ENCODE measurements around the gene PDK2.

PDK2 gene

GRCh38 chr17:50062293-50063243, 32.6 kb upstream of the PDK2 start:
- H3K36me3 ChIP-seq (ENCODE audit: control insufficient read depth in 4 of 4, insufficient read depth in 4 of 4, low read length in 3 of 4): no peaks in the 10 kb centered on the region
- no peak for DNase-seq
- H3K4me1 ChIP-seq (ENCODE audit: control extremely low read depth in 1 of 4, control insufficient read depth in 4 of 4, insufficient read depth in 4 of 4, low read length in 3 of 4): peaks cover 0 to 20% (median 6%) of the 10 kb centered on the region in 4 experiments
- POLR2A ChIA-PET: no interaction called here
- 98% methylated on average over 10 of the region's 10 CpGs for WGBS (ENCODE audit: insufficient coverage)
- no peak overlapping the region for H3K27ac ChIP-seq (ENCODE audit: insufficient read depth in 1 of 2, low read depth in 1 of 2, low read length in 2 of 2, poor library complexity in 1 of 2, severe bottlenecking in 2 of 2)
- peaks cover 0 to 10% (median 7%) of the 10 kb centered on the region in 5 experiments for H3K27me3 ChIP-seq (replicated peaks in 2 of 5; ENCODE audit: control insufficient read depth in 4 of 5, insufficient read depth in 5 of 5, low read length in 4 of 5)
- H3K9me3 ChIP-seq (ENCODE audit: control extremely low read depth in 1 of 5, control insufficient read depth in 4 of 5, insufficient read depth in 2 of 5, low read depth in 1 of 5, low read length in 4 of 5): no peaks in the 10 kb centered on the region
- H3K4me3 ChIP-seq (ENCODE audit: control insufficient read depth in 1 of 7, extremely low read depth in 1 of 7, insufficient read depth in 4 of 7, low read depth in 2 of 7, low read length in 6 of 7): no peak overlapping the region
- CTCF ChIA-PET: interaction anchor here (1.0 to 1.2 kb wide), 2 partner anchors 24 to 194 kb away, joined by 3 read pairs; no protein-coding TSS in a partner anchor

GRCh38 chr17:50063561-50064252, 31.4 kb upstream of the PDK2 start:
- Histone ChIP-seq H3K9me3 (ENCODE audit: control extremely low read depth in 1 of 5, control insufficient read depth in 4 of 5, insufficient read depth in 2 of 5, low read depth in 1 of 5, low read length in 4 of 5) (no peaks in the 10 kb centered on the region), H3K27ac (ENCODE audit: insufficient read depth in 1 of 2, low read depth in 1 of 2, low read length in 2 of 2, poor library complexity in 1 of 2, severe bottlenecking in 2 of 2) (no peak overlapping the region), H3K4me3 (ENCODE audit: control insufficient read depth in 1 of 7, extremely low read depth in 1 of 7, insufficient read depth in 4 of 7, low read depth in 2 of 7, low read length in 6 of 7) (no peak overlapping the region), H3K4me1 (ENCODE audit: control extremely low read depth in 1 of 4, control insufficient read depth in 4 of 4, insufficient read depth in 4 of 4, low read length in 3 of 4) (peaks cover 0 to 19% (median 6%) of the 10 kb centered on the region in 4 experiments), H3K27me3 (replicated peaks in 2 of 5; ENCODE audit: control insufficient read depth in 4 of 5, insufficient read depth in 5 of 5, low read length in 4 of 5) (peaks cover 0 to 4% (median 0%) of the 10 kb centered on the region in 5 experiments), H3K36me3 (ENCODE audit: control insufficient read depth in 4 of 4, insufficient read depth in 4 of 4, low read length in 3 of 4) (no peaks in the 10 kb centered on the region)
- DNase-seq: no peak
- CTCF ChIA-PET: interaction anchor here (0.9 to 1.4 kb wide), 3 partner anchors 10 to 30 kb away, joined by 3 to 4 read pairs (median 3); no protein-coding TSS in a partner anchor
- POLR2A ChIA-PET: no interaction called here
- WGBS (ENCODE audit: insufficient coverage): 100% methylated on average over 6 of the region's 8 CpGs

- CTCF ChIA-PET: interaction anchor here (0.9 to 1.4 kb wide), 3 partner anchors 9 to 30 kb away, joined by 3 to 4 read pairs (median 3); no protein-coding TSS in a partner anchor
- H3K4me1 ChIP-seq (ENCODE audit: control extremely low read depth in 1 of 4, control insufficient read depth in 4 of 4, insufficient read depth in 4 of 4, low read length in 3 of 4): peaks cover 0 to 19% (median 6%) of the 10 kb centered on the region in 4 experiments
Measured at GRCh38 chr17:50064253-50065001, 30.7 kb upstream of the PDK2 start.

GRCh38 chr17:50065056-50065455, 30.1 kb upstream of the PDK2 start:
- ChIA-PET POLR2A (no interaction called here), CTCF (interaction anchor here (1.4 kb wide), 1 partner anchor 29 kb away, joined by 4 read pairs; no protein-coding TSS in a partner anchor)
- peaks cover 0 to 14% (median 6%) of the 10 kb centered on the region in 4 experiments for H3K4me1 ChIP-seq (ENCODE audit: control extremely low read depth in 1 of 4, control insufficient read depth in 4 of 4, insufficient read depth in 4 of 4, low read length in 3 of 4)
- H3K9me3 ChIP-seq (ENCODE audit: control extremely low read depth in 1 of 5, control insufficient read depth in 4 of 5, insufficient read depth in 2 of 5, low read depth in 1 of 5, low read length in 4 of 5): no peaks in the 10 kb centered on the region
- no peak overlapping the region for H3K4me3 ChIP-seq (ENCODE audit: control insufficient read depth in 1 of 7, extremely low read depth in 1 of 7, insufficient read depth in 4 of 7, low read depth in 2 of 7, low read length in 6 of 7)
- H3K27ac ChIP-seq (ENCODE audit: insufficient read depth in 1 of 2, low read depth in 1 of 2, low read length in 2 of 2, poor library complexity in 1 of 2, severe bottlenecking in 2 of 2): no peak overlapping the region
- no peaks in the 10 kb centered on the region for H3K36me3 ChIP-seq (ENCODE audit: control insufficient read depth in 4 of 4, insufficient read depth in 4 of 4, low read length in 3 of 4)
- WGBS (ENCODE audit: insufficient coverage): 100% methylated on average over 2 of the region's 3 CpGs
- DNase-seq: no peak
- H3K27me3 ChIP-seq (replicated peaks in 2 of 5; ENCODE audit: control insufficient read depth in 4 of 5, insufficient read depth in 5 of 5, low read length in 4 of 5): no peaks in the 10 kb centered on the region

More at GRCh38 chr17:50064253-50065001, 30.7 kb upstream of the PDK2 start:
- POLR2A ChIA-PET: no interaction called here
- Histone ChIP-seq H3K27ac (ENCODE audit: insufficient read depth in 1 of 2, low read depth in 1 of 2, low read length in 2 of 2, poor library complexity in 1 of 2, severe bottlenecking in 2 of 2) (no peak overlapping the region), H3K36me3 (ENCODE audit: control insufficient read depth in 4 of 4, insufficient read depth in 4 of 4, low read length in 3 of 4) (no peaks in the 10 kb centered on the region), H3K4me3 (ENCODE audit: control insufficient read depth in 1 of 7, extremely low read depth in 1 of 7, insufficient read depth in 4 of 7, low read depth in 2 of 7, low read length in 6 of 7) (no peak overlapping the region), H3K9me3 (ENCODE audit: control extremely low read depth in 1 of 5, control insufficient read depth in 4 of 5, insufficient read depth in 2 of 5, low read depth in 1 of 5, low read length in 4 of 5) (no peaks in the 10 kb centered on the region), H3K27me3 (replicated peaks in 2 of 5; ENCODE audit: control insufficient read depth in 4 of 5, insufficient read depth in 5 of 5, low read length in 4 of 5) (no peaks in the 10 kb centered on the region)
- WGBS (ENCODE audit: insufficient coverage): 73% methylated on average over 16 of the region's 20 CpGs
- peak in 2 of 3 donors; percentile 29 to 37 for DNase-seq

- Histone ChIP-seq H3K9me3 (ENCODE audit: control extremely low read depth in 1 of 5, control insufficient read depth in 4 of 5, insufficient read depth in 2 of 5, low read depth in 1 of 5, low read length in 4 of 5) (no peaks in the 10 kb centered on the region), H3K4me1 (ENCODE audit: control extremely low read depth in 1 of 4, control insufficient read depth in 4 of 4, insufficient read depth in 4 of 4, low read length in 3 of 4) (peaks cover 0 to 14% (median 6%) of the 10 kb centered on the region in 4 experiments), H3K27ac (ENCODE audit: insufficient read depth in 1 of 2, low read depth in 1 of 2, low read length in 2 of 2, poor library complexity in 1 of 2, severe bottlenecking in 2 of 2) (no peak overlapping the region), H3K4me3 (ENCODE audit: control insufficient read depth in 1 of 7, extremely low read depth in 1 of 7, insufficient read depth in 4 of 7, low read depth in 2 of 7, low read length in 6 of 7) (no peak overlapping the region), H3K27me3 (replicated peaks in 2 of 5; ENCODE audit: control insufficient read depth in 4 of 5, insufficient read depth in 5 of 5, low read length in 4 of 5) (no peaks in the 10 kb centered on the region), H3K36me3 (ENCODE audit: control insufficient read depth in 4 of 4, insufficient read depth in 4 of 4, low read length in 3 of 4) (peaks cover 0 to 2% (median 0%) of the 10 kb centered on the region in 4 experiments)
- DNase-seq: no peak
- CTCF ChIA-PET: interaction anchor here (1.2 to 1.8 kb wide), 4 partner anchors 10 to 28 kb away, joined by 3 to 8 read pairs (median 3); no protein-coding TSS in a partner anchor
- POLR2A ChIA-PET: no interaction called here
- 100% methylated on average over 2 of the region's 2 CpGs for WGBS (ENCODE audit: insufficient coverage)
Measured at GRCh38 chr17:50066995-50067394, 28.2 kb upstream of the PDK2 start.

DNA sequence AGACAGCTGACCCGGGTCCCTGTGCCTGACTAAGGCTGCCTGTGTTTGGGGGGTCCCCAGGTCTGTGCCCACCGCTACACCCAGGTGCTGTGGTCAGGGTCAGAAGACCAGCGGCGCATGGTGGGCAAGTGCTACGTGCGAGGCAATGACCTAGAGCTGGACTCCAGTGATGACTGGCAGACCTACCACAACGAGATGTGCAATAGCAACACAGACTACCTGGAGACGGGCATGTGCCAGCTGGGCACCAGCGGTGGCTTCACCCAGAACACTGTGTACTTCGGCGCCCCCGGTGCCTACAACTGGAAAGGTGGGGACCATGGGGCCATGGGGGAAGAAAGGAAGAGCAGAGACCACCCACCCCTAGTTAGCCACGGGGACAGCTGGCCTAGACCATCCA, 27.2 kb upstream of the PDK2 start:
- no peak overlapping the region for H3K27ac ChIP-seq (ENCODE audit: insufficient read depth in 1 of 2, low read depth in 1 of 2, low read length in 2 of 2, poor library complexity in 1 of 2, severe bottlenecking in 2 of 2)
- no peak for DNase-seq
- H3K36me3 ChIP-seq (ENCODE audit: control insufficient read depth in 4 of 4, insufficient read depth in 4 of 4, low read length in 3 of 4): peaks cover 0 to 2% (median 0%) of the 10 kb centered on the region in 4 experiments
- ChIA-PET CTCF (interaction anchor here (1.1 to 1.8 kb wide), 6 partner anchors 10 to 29 kb away, joined by 3 to 8 read pairs (median 3); no protein-coding TSS in a partner anchor), POLR2A (interaction anchor here (0.6 to 1.4 kb wide), 2 partner anchors 12 to 370 kb away, joined by 3 to 5 read pairs; no protein-coding TSS in a partner anchor)
- WGBS (ENCODE audit: insufficient coverage): 98% methylated on average over 8 of the region's 13 CpGs
- H3K9me3 ChIP-seq (ENCODE audit: control extremely low read depth in 1 of 5, control insufficient read depth in 4 of 5, insufficient read depth in 2 of 5, low read depth in 1 of 5, low read length in 4 of 5): no peaks in the 10 kb centered on the region
- H3K4me3 ChIP-seq (ENCODE audit: control insufficient read depth in 1 of 7, extremely low read depth in 1 of 7, insufficient read depth in 4 of 7, low read depth in 2 of 7, low read length in 6 of 7): no peak overlapping the region
- peaks cover 0 to 12% (median 6%) of the 10 kb centered on the region in 4 experiments for H3K4me1 ChIP-seq (ENCODE audit: control extremely low read depth in 1 of 4, control insufficient read depth in 4 of 4, insufficient read depth in 4 of 4, low read length in 3 of 4)
- no peaks in the 10 kb centered on the region for H3K27me3 ChIP-seq (replicated peaks in 2 of 5; ENCODE audit: control insufficient read depth in 4 of 5, insufficient read depth in 5 of 5, low read length in 4 of 5)

All from common myeloid progenitor, CD34-positive (primary cell).